Loucy (cell line): ENCODE measurements around the gene ABCG1.

Experiments used
- CTCF ChIP-seq: fragments of 200-600 bp; sonication (generic); conservative IDR thresholded peaks from 2 replicates; pipeline ENCODE4 v1.5.1; 2014; ENCODE audit warnings: mild to moderate bottlenecking, antibody characterized with exemption, low read length
- EZH2phosphoT487 ChIP-seq: fragments of 200-600 bp; IDR thresholded peaks from 2 replicates; pipeline ENCODE4 v1.6.1; 2018; ENCODE audit warnings: antibody characterized with exemption, mild to moderate bottlenecking, moderate library complexity, borderline replicate concordance

GRCh38 chr21:42186591-42186990 is 32.3 kb upstream of the ABCG1 start:
- TF ChIP-seq CTCF (no peak), EZH2phosphoT487 (no peak)
